Heart left ventricle (tissue), 13 donors: ENCODE measurements around the gene ATP13A2.
"Not testable (repeated sequence)": the region's sequence is repeated elsewhere in the genome, so short reads cannot be mapped to it uniquely, and the experiment has no call there.

Source experiments
- CTCF ChIP-seq, 12 donors: fragments of 200-600 bp; sonication (generic) in 4 of 12; IDR thresholded peaks; one replicate each; pipeline versions ENCODE4 v1.5.0 to v1.8.0; 2018 to 2022; ENCODE audit warnings: antibody characterized with exemption in 12 of 12, mild to moderate bottlenecking in 5 of 12
- POLR2A ChIP-seq, 2 donors: fragments of 450-650 bp; IDR thresholded peaks; one replicate each; pipeline ENCODE4 v1.6.1; 2017; ENCODE audit warnings: antibody characterized with exemption in 2 of 2, mild to moderate bottlenecking in 2 of 2, moderate library complexity in 2 of 2
- donor health status: ischemic (EF 13 %, LVEDD 7.1; RV severe dilation, severe dysfunction).
- donor health status: DM: no; HTN: yes; CAD: no.
- donor health status: DM: no; HTN: no; CAD: no.
- donor health status: ischemic (EF 25% LVEDD 6.9; RV normal size, moderate dysfunction).
- donor health status: ischemic (EF 25% LVEDD 5.7; RV mildly dilated, moderate dysfunction).
- donor health status: ischemic (EF 35%, LVEDD 5.7; RV mildly dilated, moderate dysfunction).
- donor health status: nonischemic (EF 11% LVEDD 7.7; RV severe dilation, severe dysfunction).
- donor health status: DM: yes; HTN: yes; CAD: no.
- donor health status: PGD.
- donor health status: ischemic (EF 29% LVEDD 5.4; RV normal size, mild dysfunction).
- donor health status: nonischemic (EF 23%, LVEDD 6.1; RV moderate dilation, normal function).

GRCh38 chr1:16949026-16949425, 62.7 kb downstream of the ATP13A2 start:
- not testable (repeated sequence) for TF ChIP-seq POLR2A, CTCF (IDR thresholded peaks at IDR 0.05)
